GM12878 (cell line): ENCODE data around the gene LSM12.

Source experiments
- ATF3 ChIP-seq: IDR thresholded peaks from 2 replicates; pipeline ENCODE4 v1.6.1; 2011; ENCODE audit warnings: low read depth, mild to moderate bottlenecking, low read length, moderate library complexity, borderline replicate concordance; ENCODE audit errors: extremely low read depth
- EGR1 ChIP-seq, 2 experiments: IDR thresholded peaks; 1 replicate in 1 of 2; 2 replicates in 1 of 2; pipeline ENCODE4 v1.6.1; 2011 to 2012; ENCODE audit warnings: low read depth in 2 of 2, low read length in 2 of 2, borderline replicate concordance in 1 of 2, mild to moderate bottlenecking in 1 of 2, moderate library complexity in 1 of 2
- RAD21 ChIP-seq: IDR thresholded peaks from 2 replicates; pipeline ENCODE4 v1.6.1; 2011; ENCODE audit warnings: mild to moderate bottlenecking, low read depth, low read length, moderate library complexity; ENCODE audit not compliant: insufficient read depth
- SIN3A ChIP-seq: IDR thresholded peaks from 2 replicates; pipeline ENCODE4 v1.6.1; 2012; ENCODE audit warnings: low read depth, low read length, improper control_type of control experiment
- SMC3 ChIP-seq: IDR thresholded peaks from 2 replicates; pipeline ENCODE4 v1.6.1; 2011; ENCODE audit warnings: low read length, improper control_type of control experiment, borderline replicate concordance
- TBL1XR1 ChIP-seq: IDR thresholded peaks from 2 replicates; pipeline ENCODE4 v1.6.1; 2012; ENCODE audit warnings: low read depth, low read length, improper control_type of control experiment
- ZNF274 ChIP-seq: IDR thresholded peaks from one replicate; pipeline ENCODE4 v1.8.0; 2011; ENCODE audit not compliant: insufficient read length, insufficient read depth
- TF ChIP-seq, protein P1 (sequence below), 3 experiments: IDR thresholded peaks in 2 of 3; conservative IDR thresholded peaks in 1 of 3; 2 replicates each; pipeline ENCODE4 v1.5.1; 2011; ENCODE audit warnings: low read depth in 3 of 3, low read length in 3 of 3, mild to moderate bottlenecking in 3 of 3, control low read depth in 2 of 3, moderate library complexity in 2 of 3, inconsistent platforms in 1 of 3, mixed read lengths in 1 of 3; ENCODE audit not compliant: control insufficient read depth in 2 of 3, insufficient read depth in 1 of 3; ENCODE audit errors: extremely low read depth in 1 of 3

- no peak for TF ChIP-seq EGR1 (IDR thresholded peaks at IDR 0.05; ENCODE audit: borderline replicate concordance in 1 of 2, low read depth in 2 of 2, low read length in 2 of 2)
- no peak for TF ChIP-seq ZNF274
- no peak for TF ChIP-seq TBL1XR1
- TF ChIP-seq, protein P1, sequence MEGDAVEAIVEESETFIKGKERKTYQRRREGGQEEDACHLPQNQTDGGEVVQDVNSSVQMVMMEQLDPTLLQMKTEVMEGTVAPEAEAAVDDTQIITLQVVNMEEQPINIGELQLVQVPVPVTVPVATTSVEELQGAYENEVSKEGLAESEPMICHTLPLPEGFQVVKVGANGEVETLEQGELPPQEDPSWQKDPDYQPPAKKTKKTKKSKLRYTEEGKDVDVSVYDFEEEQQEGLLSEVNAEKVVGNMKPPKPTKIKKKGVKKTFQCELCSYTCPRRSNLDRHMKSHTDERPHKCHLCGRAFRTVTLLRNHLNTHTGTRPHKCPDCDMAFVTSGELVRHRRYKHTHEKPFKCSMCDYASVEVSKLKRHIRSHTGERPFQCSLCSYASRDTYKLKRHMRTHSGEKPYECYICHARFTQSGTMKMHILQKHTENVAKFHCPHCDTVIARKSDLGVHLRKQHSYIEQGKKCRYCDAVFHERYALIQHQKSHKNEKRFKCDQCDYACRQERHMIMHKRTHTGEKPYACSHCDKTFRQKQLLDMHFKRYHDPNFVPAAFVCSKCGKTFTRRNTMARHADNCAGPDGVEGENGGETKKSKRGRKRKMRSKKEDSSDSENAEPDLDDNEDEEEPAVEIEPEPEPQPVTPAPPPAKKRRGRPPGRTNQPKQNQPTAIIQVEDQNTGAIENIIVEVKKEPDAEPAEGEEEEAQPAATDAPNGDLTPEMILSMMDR (IDR thresholded peaks at IDR 0.05 in 2 of 3, conservative IDR thresholded peaks at IDR 0.05 in 1 of 3; ENCODE audit: control insufficient read depth in 2 of 3, extremely low read depth in 1 of 3, insufficient read depth in 1 of 3, low read depth in 3 of 3, low read length in 3 of 3), result no peak
- TF ChIP-seq SMC3, result no peak
- TF ChIP-seq ATF3, result no peak
- no peak for TF ChIP-seq SIN3A
- no peak for TF ChIP-seq RAD21
Measured at GRCh38 chr17:44038604-44039011, 27.9 kb downstream of the LSM12 start.
